Panc1 (cell line): Measurements from ENCODE around the gene GALNT15. TPM values are rescaled to one million over a fixed set of nuclear protein-coding genes. Genes with fewer than 3 reads are reported as not detected.

ENCODE experiments used
- ATAC-seq: fragments of 200-7000 bp; cut with Tn5 transposase; 2 replicates; pipeline ENCODE4 v1.9.1; 2020; ENCODE audit warnings: mild to moderate bottlenecking, moderate library complexity
- BruUV-seq: library from RNA; stranded (reverse); fragments of 400-500 nt; replicated peaks from 2 replicates; lab custom pipeline; 2021; lab: Mats Ljungman, UMichigan
- CTCF ChIA-PET: fragments of 300-600 bp; sonication (Branson Sonifier 250); formaldehyde crosslinking; loops from one replicate; lab custom pipeline; 2022; ENCODE audit warnings: antibody characterized with exemption; lab: Charles Lee
- POLR2A ChIA-PET: fragments of 300-600 bp; sonication (Branson Sonifier 250); formaldehyde crosslinking; loops from one replicate; lab custom pipeline; 2022; ENCODE audit warnings: antibody characterized with exemption; lab: Charles Lee
- DNase-seq: peaks from one replicate; pipeline ENCODE4 v3.0.0-alpha.2; 2010; ENCODE audit warnings: low read depth, low spot score
- H3K27ac ChIP-seq: 2 replicates; pipeline ENCODE4 v1.5.1; 2011; ENCODE audit warnings: mild to moderate bottlenecking, low read length, inconsistent platforms
- H3K27me3 ChIP-seq: fragments of 200-500 bp; sonication (Bioruptor generic); 2 replicates; pipeline ENCODE4 v1.6.0; 2014; ENCODE audit warnings: low read length, inconsistent platforms; ENCODE audit not compliant: control insufficient read depth, insufficient read depth
- H3K36me3 ChIP-seq: fragments of 200-500 bp; sonication (Bioruptor generic); 2 replicates; pipeline ENCODE4 v1.5.1; 2014; ENCODE audit warnings: inconsistent platforms, mild to moderate bottlenecking, low read length, moderate library complexity; ENCODE audit not compliant: control insufficient read depth, insufficient read depth
- H3K4me1 ChIP-seq: 2 replicates; pipeline ENCODE4 v1.5.1; 2011; ENCODE audit warnings: inconsistent platforms, mild to moderate bottlenecking, low read length, moderate library complexity; ENCODE audit not compliant: control insufficient read depth, insufficient read depth
- H3K4me3 ChIP-seq, 2 experiments: 2 replicates each; pipeline ENCODE4 v1.5.1; 2011 to 2012; ENCODE audit warnings: low read depth in 2 of 2, low read length in 2 of 2, mild to moderate bottlenecking in 2 of 2, inconsistent platforms in 1 of 2, moderate library complexity in 1 of 2
- H3K9me3 ChIP-seq: fragments of 200-500 bp; sonication (Bioruptor generic); 2 replicates; pipeline ENCODE4 v1.5.1; 2014; ENCODE audit warnings: low read depth, mild to moderate bottlenecking, inconsistent platforms, low read length, moderate library complexity; ENCODE audit not compliant: control insufficient read depth, insufficient read depth
- POLR2AphosphoS5 ChIP-seq: IDR thresholded peaks from 2 replicates; pipeline ENCODE4 v1.6.1; 2012; ENCODE audit warnings: mild to moderate bottlenecking, low read depth, low read length, moderate library complexity
- SIN3A ChIP-seq: IDR thresholded peaks from 2 replicates; pipeline ENCODE4 v1.6.1; 2012; ENCODE audit warnings: low read depth, mild to moderate bottlenecking, low read length, moderate library complexity, borderline replicate concordance; ENCODE audit not compliant: insufficient read depth
- TCF7L2 ChIP-seq: IDR thresholded peaks from 2 replicates; pipeline ENCODE4 v1.6.1; 2011; ENCODE audit warnings: mild to moderate bottlenecking, low read depth, low read length, inconsistent platforms
- in situ Hi-C: cut with HindIII; loops from 2 replicates; pipeline ENCODE4 v1.10.0; 2016; ENCODE audit warnings: low sequenced_read_pairs, low pct_unique_long_range_greater_than_20kb
- intact Hi-C: fragments of 100-400 bp; cut with micrococcal nuclease; formaldehyde crosslinking; loops from one replicate; pipeline ENCODE4 v1.10.0; 2022; ENCODE audit not compliant: unreplicated experiment
- total RNA-seq: library from RNA; stranded (reverse); gene quantifications from one replicate; pipeline ENCODE4 v1.2.1, GENCODE V29; 2021; ENCODE audit not compliant: unreplicated experiment
- TF ChIP-seq, protein P1 (sequence below), 2 experiments: IDR thresholded peaks; 2 replicates each; pipeline ENCODE4 v1.6.1; 2011 to 2012; ENCODE audit warnings: low read depth in 2 of 2, control low read depth in 1 of 2, low read length in 1 of 2, mild to moderate bottlenecking in 1 of 2, moderate library complexity in 1 of 2; ENCODE audit not compliant: insufficient read depth in 1 of 2
- TF ChIP-seq, protein P2 (sequence below): fragments of 450-650 bp; IDR thresholded peaks from 2 replicates; pipeline ENCODE4 v1.5.1; 2017; ENCODE audit warnings: mild to moderate bottlenecking

GALNT15 gene
- total RNA-seq, 1 experiment from 2014 or later: 0.10 TPM

DNA sequence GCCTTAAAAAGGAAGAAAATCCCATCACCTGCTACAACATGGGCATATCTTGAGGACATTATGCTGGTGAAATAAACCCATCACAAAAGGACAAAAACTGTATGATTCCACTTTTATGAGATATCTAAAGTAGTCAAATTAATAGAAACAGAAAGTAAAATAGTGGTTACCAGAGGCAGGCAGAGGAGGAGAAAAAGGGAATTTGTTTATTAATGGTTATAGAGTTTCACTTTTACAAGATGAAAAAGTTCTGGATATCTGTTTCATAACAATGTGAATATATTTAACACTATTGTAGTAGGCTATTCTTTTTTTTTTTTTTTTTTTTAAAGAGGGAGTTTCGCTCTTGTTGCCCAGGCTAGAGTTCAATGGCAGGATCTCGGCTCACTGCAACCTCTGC, 49.8 kb downstream of the GALNT15 start:
- BruUV-seq: no TSS peak
- ATAC-seq (no peak), DNase-seq (no peak)
- H3K4me3 ChIP-seq: no peak overlapping the region
- TF ChIP-seq, protein P1, sequence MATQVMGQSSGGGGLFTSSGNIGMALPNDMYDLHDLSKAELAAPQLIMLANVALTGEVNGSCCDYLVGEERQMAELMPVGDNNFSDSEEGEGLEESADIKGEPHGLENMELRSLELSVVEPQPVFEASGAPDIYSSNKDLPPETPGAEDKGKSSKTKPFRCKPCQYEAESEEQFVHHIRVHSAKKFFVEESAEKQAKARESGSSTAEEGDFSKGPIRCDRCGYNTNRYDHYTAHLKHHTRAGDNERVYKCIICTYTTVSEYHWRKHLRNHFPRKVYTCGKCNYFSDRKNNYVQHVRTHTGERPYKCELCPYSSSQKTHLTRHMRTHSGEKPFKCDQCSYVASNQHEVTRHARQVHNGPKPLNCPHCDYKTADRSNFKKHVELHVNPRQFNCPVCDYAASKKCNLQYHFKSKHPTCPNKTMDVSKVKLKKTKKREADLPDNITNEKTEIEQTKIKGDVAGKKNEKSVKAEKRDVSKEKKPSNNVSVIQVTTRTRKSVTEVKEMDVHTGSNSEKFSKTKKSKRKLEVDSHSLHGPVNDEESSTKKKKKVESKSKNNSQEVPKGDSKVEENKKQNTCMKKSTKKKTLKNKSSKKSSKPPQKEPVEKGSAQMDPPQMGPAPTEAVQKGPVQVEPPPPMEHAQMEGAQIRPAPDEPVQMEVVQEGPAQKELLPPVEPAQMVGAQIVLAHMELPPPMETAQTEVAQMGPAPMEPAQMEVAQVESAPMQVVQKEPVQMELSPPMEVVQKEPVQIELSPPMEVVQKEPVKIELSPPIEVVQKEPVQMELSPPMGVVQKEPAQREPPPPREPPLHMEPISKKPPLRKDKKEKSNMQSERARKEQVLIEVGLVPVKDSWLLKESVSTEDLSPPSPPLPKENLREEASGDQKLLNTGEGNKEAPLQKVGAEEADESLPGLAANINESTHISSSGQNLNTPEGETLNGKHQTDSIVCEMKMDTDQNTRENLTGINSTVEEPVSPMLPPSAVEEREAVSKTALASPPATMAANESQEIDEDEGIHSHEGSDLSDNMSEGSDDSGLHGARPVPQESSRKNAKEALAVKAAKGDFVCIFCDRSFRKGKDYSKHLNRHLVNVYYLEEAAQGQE (IDR thresholded peaks at IDR 0.05; ENCODE audit: insufficient read depth in 1 of 2, low read depth in 2 of 2, low read length in 1 of 2): no peak
- TF ChIP-seq SIN3A: no peak
- no peak for TF ChIP-seq TCF7L2
- TF ChIP-seq, protein P2, sequence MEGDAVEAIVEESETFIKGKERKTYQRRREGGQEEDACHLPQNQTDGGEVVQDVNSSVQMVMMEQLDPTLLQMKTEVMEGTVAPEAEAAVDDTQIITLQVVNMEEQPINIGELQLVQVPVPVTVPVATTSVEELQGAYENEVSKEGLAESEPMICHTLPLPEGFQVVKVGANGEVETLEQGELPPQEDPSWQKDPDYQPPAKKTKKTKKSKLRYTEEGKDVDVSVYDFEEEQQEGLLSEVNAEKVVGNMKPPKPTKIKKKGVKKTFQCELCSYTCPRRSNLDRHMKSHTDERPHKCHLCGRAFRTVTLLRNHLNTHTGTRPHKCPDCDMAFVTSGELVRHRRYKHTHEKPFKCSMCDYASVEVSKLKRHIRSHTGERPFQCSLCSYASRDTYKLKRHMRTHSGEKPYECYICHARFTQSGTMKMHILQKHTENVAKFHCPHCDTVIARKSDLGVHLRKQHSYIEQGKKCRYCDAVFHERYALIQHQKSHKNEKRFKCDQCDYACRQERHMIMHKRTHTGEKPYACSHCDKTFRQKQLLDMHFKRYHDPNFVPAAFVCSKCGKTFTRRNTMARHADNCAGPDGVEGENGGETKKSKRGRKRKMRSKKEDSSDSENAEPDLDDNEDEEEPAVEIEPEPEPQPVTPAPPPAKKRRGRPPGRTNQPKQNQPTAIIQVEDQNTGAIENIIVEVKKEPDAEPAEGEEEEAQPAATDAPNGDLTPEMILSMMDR: no peak
- no peak for TF ChIP-seq POLR2AphosphoS5
- no peaks in the 10 kb centered on the region for H3K4me1 ChIP-seq
- in situ Hi-C loops: no loop called here
- ChIA-PET CTCF (no interaction called here), POLR2A (no interaction called here)
- H3K9me3 ChIP-seq: no peaks in the 10 kb centered on the region
- H3K27me3 ChIP-seq: no peaks in the 10 kb centered on the region
- intact Hi-C loops: no loop called here
- H3K36me3 ChIP-seq: no peaks in the 10 kb centered on the region
- no peak overlapping the region for H3K27ac ChIP-seq

DNA sequence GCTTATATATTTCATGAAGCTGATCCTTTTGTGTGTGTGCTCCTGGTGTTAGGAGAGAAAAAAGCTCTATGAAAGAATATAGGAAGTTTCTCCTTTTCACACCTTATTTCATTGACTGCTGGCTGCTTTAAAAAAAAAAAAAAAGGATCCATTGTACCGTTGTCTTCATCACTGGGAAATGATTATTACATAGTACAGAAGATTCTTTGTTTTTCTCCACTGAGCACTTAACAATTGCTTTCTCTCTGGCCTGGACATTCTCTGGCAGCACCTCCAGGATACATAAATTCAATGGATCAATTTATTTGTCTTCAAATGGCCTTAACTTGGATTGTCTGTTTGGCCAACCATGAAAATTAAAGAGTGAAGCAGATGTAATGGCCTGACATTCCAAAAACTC, 53.1 kb downstream of the GALNT15 start:
- BruUV-seq: no TSS peak
- ATAC-seq (no peak), DNase-seq (no peak)
- Histone ChIP-seq H3K4me1 (no peaks in the 10 kb centered on the region), H3K27me3 (no peaks in the 10 kb centered on the region), H3K36me3 (no peaks in the 10 kb centered on the region), H3K4me3 (no peak overlapping the region), H3K9me3 (no peaks in the 10 kb centered on the region), H3K27ac (no peak overlapping the region)
- in situ Hi-C loops (no loop called here), intact Hi-C loops (no loop called here)
- TF ChIP-seq TCF7L2 (no peak), SIN3A (no peak), POLR2AphosphoS5 (no peak)
- TF ChIP-seq, protein P2: no peak
- TF ChIP-seq, protein P1 (IDR thresholded peaks at IDR 0.05; ENCODE audit: insufficient read depth in 1 of 2, low read depth in 2 of 2, low read length in 1 of 2): no peak
- ChIA-PET POLR2A (no interaction called here), CTCF (no interaction called here)
